ENCODE measurements around the gene FBXO48.
"Not testable (repeated sequence)": the region's sequence is repeated elsewhere in the genome, so short reads cannot be mapped to it uniquely, and the experiment has no call there.

FBXO48 gene

DNA sequence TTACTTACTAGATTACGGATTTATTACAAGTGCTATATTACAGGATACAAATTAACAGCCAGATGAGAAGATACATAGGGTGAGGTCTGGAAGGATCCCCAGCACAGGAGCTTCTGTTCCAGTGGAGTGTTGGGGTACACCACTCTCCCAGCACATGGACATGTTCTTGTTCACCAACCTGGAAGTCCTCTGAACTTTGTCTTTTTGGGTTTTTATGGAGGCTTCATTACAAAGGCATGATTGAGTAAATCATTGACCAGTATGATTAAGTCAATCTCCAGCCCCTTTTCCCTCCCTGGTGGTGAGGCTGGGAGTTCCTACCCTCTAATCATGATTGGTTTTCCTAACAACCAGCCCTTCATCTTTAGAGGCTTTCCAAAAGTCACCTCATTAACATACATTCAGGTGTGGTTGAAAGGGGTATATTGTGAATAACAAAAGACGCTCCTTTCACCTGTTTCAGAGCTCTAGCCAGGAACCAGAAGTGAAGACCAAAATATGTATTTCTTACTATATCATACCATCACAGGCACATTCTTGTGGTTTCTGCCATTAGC, 38.6 kb upstream of the FBXO48 start:
- DNase-seq: no peak
- Histone ChIP-seq H3K4me1 (ENCODE audit: control extremely low read depth in 1 of 4, control insufficient read depth in 4 of 4, insufficient read depth in 4 of 4, low read length in 3 of 4) (peaks cover 6 to 25% (median 12%) of the 10 kb centered on the region in 4 experiments), H3K27me3 (replicated peaks in 2 of 5; ENCODE audit: control insufficient read depth in 4 of 5, insufficient read depth in 5 of 5, low read length in 4 of 5) (no peaks in the 10 kb centered on the region), H3K27ac (ENCODE audit: insufficient read depth in 1 of 2, low read depth in 1 of 2, low read length in 2 of 2, poor library complexity in 1 of 2, severe bottlenecking in 2 of 2) (no peak overlapping the region), H3K36me3 (ENCODE audit: control insufficient read depth in 4 of 4, insufficient read depth in 4 of 4, low read length in 3 of 4) (no peaks in the 10 kb centered on the region), H3K4me3 (ENCODE audit: control insufficient read depth in 1 of 7, extremely low read depth in 1 of 7, insufficient read depth in 4 of 7, low read depth in 2 of 7, low read length in 6 of 7) (peak overlapping the region in 2 of 7 experiments; percentile 8 to 48), H3K9me3 (ENCODE audit: control extremely low read depth in 1 of 5, control insufficient read depth in 4 of 5, insufficient read depth in 2 of 5, low read depth in 1 of 5, low read length in 4 of 5) (no peaks in the 10 kb centered on the region)
- no CpG with 5 or more reads among the region's 2 CpGs for WGBS (ENCODE audit: insufficient coverage)
- ChIA-PET CTCF (interaction anchor here (0.7 to 2.0 kb wide), 7 partner anchors 13 to 187 kb away, joined by 3 to 5 read pairs (median 4); no protein-coding TSS in a partner anchor), POLR2A (interaction anchor here (0.6 kb wide), 1 partner anchor 37 kb away, joined by 5 read pairs; no protein-coding TSS in a partner anchor)

DNA sequence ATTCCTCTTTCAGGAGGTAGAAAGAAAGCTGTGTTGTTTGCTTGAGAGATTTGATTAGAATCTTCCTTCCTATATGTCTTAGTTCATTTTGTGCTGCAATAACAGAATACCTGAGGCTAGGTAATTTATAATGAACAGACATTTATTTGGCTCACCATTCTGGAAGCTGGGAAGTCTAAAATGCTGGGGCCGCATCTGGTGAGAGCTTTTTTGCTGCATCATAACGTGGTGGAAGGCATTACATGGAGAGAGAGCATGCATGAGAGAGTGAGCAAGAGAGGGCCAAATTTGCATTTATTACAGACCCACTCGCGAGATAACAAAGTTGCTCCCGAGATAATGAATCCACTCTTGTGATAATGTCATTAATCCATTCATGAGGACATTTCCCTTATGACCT, 34.7 kb upstream of the FBXO48 start:
- no peaks in the 10 kb centered on the region for H3K27me3 ChIP-seq (replicated peaks in 2 of 5; ENCODE audit: control insufficient read depth in 4 of 5, insufficient read depth in 5 of 5, low read length in 4 of 5)
- peaks cover 0 to under 1% (median 0%) of the 10 kb centered on the region in 5 experiments for H3K9me3 ChIP-seq (ENCODE audit: control extremely low read depth in 1 of 5, control insufficient read depth in 4 of 5, insufficient read depth in 2 of 5, low read depth in 1 of 5, low read length in 4 of 5)
- peaks cover 6 to 17% (median 11%) of the 10 kb centered on the region in 4 experiments for H3K4me1 ChIP-seq (ENCODE audit: control extremely low read depth in 1 of 4, control insufficient read depth in 4 of 4, insufficient read depth in 4 of 4, low read length in 3 of 4)
- no peak overlapping the region for H3K4me3 ChIP-seq (ENCODE audit: control insufficient read depth in 1 of 7, extremely low read depth in 1 of 7, insufficient read depth in 4 of 7, low read depth in 2 of 7, low read length in 6 of 7)
- WGBS (ENCODE audit: insufficient coverage): 63% methylated on average over 2 of the region's 5 CpGs
- ChIA-PET POLR2A (no interaction called here), CTCF (interaction anchor here (2.7 kb wide), 1 partner anchor 93 kb away, joined by 5 read pairs; no protein-coding TSS in a partner anchor)
- H3K36me3 ChIP-seq (ENCODE audit: control insufficient read depth in 4 of 4, insufficient read depth in 4 of 4, low read length in 3 of 4): no peaks in the 10 kb centered on the region
- peak in 1 of 3 donors; percentile 7 for DNase-seq
- H3K27ac ChIP-seq (ENCODE audit: insufficient read depth in 1 of 2, low read depth in 1 of 2, low read length in 2 of 2, poor library complexity in 1 of 2, severe bottlenecking in 2 of 2): no peak overlapping the region

DNA sequence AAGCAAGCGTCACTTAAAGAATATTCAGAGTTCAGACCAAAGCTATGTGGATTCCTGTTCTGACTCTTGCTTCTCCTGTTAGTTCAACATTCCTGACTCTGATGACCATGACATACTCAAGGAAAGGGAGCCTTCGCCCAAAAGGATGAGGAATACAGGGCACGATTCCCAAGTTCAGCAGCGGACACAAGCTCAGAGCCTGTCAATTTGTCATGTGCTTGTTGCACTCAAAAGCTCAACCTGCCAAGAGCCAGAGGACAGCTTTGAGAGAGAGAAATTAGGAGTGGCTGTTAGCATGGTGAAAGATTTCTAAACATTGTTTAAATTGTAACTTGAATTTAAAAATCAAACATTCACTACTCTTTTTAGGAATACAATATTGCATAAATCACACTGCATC, 33.6 kb upstream of the FBXO48 start:
- Histone ChIP-seq H3K27me3 (replicated peaks in 2 of 5; ENCODE audit: control insufficient read depth in 4 of 5, insufficient read depth in 5 of 5, low read length in 4 of 5) (no peaks in the 10 kb centered on the region), H3K36me3 (ENCODE audit: control insufficient read depth in 4 of 4, insufficient read depth in 4 of 4, low read length in 3 of 4) (peaks cover 0 to under 1% (median 0%) of the 10 kb centered on the region in 4 experiments), H3K4me3 (ENCODE audit: control insufficient read depth in 1 of 7, extremely low read depth in 1 of 7, insufficient read depth in 4 of 7, low read depth in 2 of 7, low read length in 6 of 7) (no peak overlapping the region), H3K9me3 (ENCODE audit: control extremely low read depth in 1 of 5, control insufficient read depth in 4 of 5, insufficient read depth in 2 of 5, low read depth in 1 of 5, low read length in 4 of 5) (peaks cover 0 to 12% (median 2%) of the 10 kb centered on the region in 5 experiments), H3K27ac (ENCODE audit: insufficient read depth in 1 of 2, low read depth in 1 of 2, low read length in 2 of 2, poor library complexity in 1 of 2, severe bottlenecking in 2 of 2) (no peak overlapping the region), H3K4me1 (ENCODE audit: control extremely low read depth in 1 of 4, control insufficient read depth in 4 of 4, insufficient read depth in 4 of 4, low read length in 3 of 4) (peaks cover under 1 to 6% (median 3%) of the 10 kb centered on the region in 4 experiments)
- no peak for DNase-seq
- CTCF ChIA-PET: interaction anchor here (1.3 to 2.7 kb wide), 2 partner anchors 92 to 95 kb away, joined by 4 to 5 read pairs; no protein-coding TSS in a partner anchor
- 100% methylated on average over 3 of the region's 4 CpGs for WGBS (ENCODE audit: insufficient coverage)
- POLR2A ChIA-PET: no interaction called here

DNA sequence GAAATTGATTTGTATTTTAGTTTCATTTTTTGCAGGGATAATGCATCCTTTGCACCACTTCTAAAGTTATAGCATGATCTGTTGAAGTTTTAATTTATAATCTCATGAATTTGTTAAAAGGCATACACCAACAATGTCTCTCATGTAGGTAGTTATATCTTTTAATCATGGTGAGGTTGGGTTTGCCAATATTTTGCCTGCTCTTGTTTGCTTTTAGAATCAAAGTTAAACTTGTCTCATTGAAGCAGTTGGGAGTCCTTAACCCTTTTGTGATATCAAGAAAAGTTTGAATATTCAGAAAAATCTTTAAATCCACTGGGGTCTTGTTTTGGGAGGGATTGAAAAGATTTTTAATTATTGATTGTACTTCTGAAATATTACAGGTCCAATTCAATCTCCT, 32.0 kb upstream of the FBXO48 start:
- Histone ChIP-seq H3K4me3 (ENCODE audit: control insufficient read depth in 1 of 7, extremely low read depth in 1 of 7, insufficient read depth in 4 of 7, low read depth in 2 of 7, low read length in 6 of 7) (no peak overlapping the region), H3K27me3 (replicated peaks in 2 of 5; ENCODE audit: control insufficient read depth in 4 of 5, insufficient read depth in 5 of 5, low read length in 4 of 5) (no peaks in the 10 kb centered on the region), H3K9me3 (ENCODE audit: control extremely low read depth in 1 of 5, control insufficient read depth in 4 of 5, insufficient read depth in 2 of 5, low read depth in 1 of 5, low read length in 4 of 5) (peaks cover 0 to 25% (median 8%) of the 10 kb centered on the region in 5 experiments), H3K4me1 (ENCODE audit: control extremely low read depth in 1 of 4, control insufficient read depth in 4 of 4, insufficient read depth in 4 of 4, low read length in 3 of 4) (no peaks in the 10 kb centered on the region), H3K27ac (ENCODE audit: insufficient read depth in 1 of 2, low read depth in 1 of 2, low read length in 2 of 2, poor library complexity in 1 of 2, severe bottlenecking in 2 of 2) (no peak overlapping the region), H3K36me3 (ENCODE audit: control insufficient read depth in 4 of 4, insufficient read depth in 4 of 4, low read length in 3 of 4) (peaks cover 0 to 3% (median 1%) of the 10 kb centered on the region in 4 experiments)
- no peak for DNase-seq
- ChIA-PET POLR2A (no interaction called here), CTCF (interaction anchor here (1.3 kb wide), 1 partner anchor 11 kb away, joined by 4 read pairs; no protein-coding TSS in a partner anchor)

DNA sequence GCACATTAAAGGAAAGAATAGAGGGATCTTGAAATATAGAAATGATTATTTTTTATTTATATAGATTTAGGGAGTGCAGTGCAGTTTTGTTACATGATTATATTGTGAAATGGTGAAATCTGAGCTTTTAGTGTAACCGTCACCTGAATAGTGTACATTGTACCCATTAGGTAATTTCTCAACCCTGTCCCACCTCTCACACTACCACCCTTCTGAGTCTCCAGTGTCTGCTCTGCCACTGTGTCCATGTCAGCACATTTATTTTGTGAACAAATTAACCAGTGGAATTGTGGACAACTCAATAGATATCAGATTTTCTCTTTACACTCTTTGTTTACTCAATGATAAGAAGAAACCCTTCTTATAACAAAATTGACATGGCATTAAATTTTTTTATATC, 24.5 kb upstream of the FBXO48 start:
- CTCF ChIA-PET: no interaction called here

DNA sequence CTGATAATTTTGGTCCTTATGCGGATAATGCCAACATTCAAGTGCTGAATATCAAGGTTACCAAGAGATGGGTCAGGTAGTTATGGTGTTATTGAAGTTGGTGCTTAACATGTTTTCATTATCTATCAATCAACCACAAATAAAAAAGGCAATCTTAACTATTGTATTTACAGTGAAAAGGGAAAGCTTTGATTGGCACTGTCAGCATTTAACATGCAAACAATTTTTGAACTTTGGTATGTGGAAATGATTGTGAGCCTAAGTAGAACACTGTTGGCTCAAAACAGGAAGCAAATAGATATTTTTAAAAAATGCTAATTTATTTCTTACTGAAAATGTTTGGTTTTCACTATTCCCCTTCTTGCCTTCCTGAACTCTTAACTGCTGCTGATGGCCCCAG, 22.2 kb upstream of the FBXO48 start:
- DNase-seq: no peak
- Histone ChIP-seq H3K4me3 (ENCODE audit: control insufficient read depth in 1 of 7, extremely low read depth in 1 of 7, insufficient read depth in 4 of 7, low read depth in 2 of 7, low read length in 6 of 7) (no peak overlapping the region), H3K27me3 (replicated peaks in 2 of 5; ENCODE audit: control insufficient read depth in 4 of 5, insufficient read depth in 5 of 5, low read length in 4 of 5) (no peaks in the 10 kb centered on the region), H3K36me3 (ENCODE audit: control insufficient read depth in 4 of 4, insufficient read depth in 4 of 4, low read length in 3 of 4) (peaks cover 0 to under 1% (median 0%) of the 10 kb centered on the region in 4 experiments), H3K9me3 (ENCODE audit: control extremely low read depth in 1 of 5, control insufficient read depth in 4 of 5, insufficient read depth in 2 of 5, low read depth in 1 of 5, low read length in 4 of 5) (peaks cover 0 to 2% (median 0%) of the 10 kb centered on the region in 5 experiments), H3K4me1 (ENCODE audit: control extremely low read depth in 1 of 4, control insufficient read depth in 4 of 4, insufficient read depth in 4 of 4, low read length in 3 of 4) (peaks cover 0 to 3% (median 2%) of the 10 kb centered on the region in 4 experiments), H3K27ac (ENCODE audit: insufficient read depth in 1 of 2, low read depth in 1 of 2, low read length in 2 of 2, poor library complexity in 1 of 2, severe bottlenecking in 2 of 2) (no peak overlapping the region)
- CTCF ChIA-PET: interaction anchor here (1.0 to 3.0 kb wide), 5 partner anchors 9 to 418 kb away, joined by 3 to 18 read pairs (median 6); no protein-coding TSS in a partner anchor
- POLR2A ChIA-PET: no interaction called here
- WGBS (ENCODE audit: insufficient coverage): no CpG with 5 or more reads among the region's 1 CpG

More for the DNA sequence above, 24.5 kb upstream of the FBXO48 start:
- no peak overlapping the region for H3K4me3 ChIP-seq (ENCODE audit: control insufficient read depth in 1 of 7, extremely low read depth in 1 of 7, insufficient read depth in 4 of 7, low read depth in 2 of 7, low read length in 6 of 7)
- H3K9me3 ChIP-seq (ENCODE audit: control extremely low read depth in 1 of 5, control insufficient read depth in 4 of 5, insufficient read depth in 2 of 5, low read depth in 1 of 5, low read length in 4 of 5): peaks cover 0 to 23% (median 8%) of the 10 kb centered on the region in 5 experiments
- peaks cover 0 to 3% (median 2%) of the 10 kb centered on the region in 4 experiments for H3K4me1 ChIP-seq (ENCODE audit: control extremely low read depth in 1 of 4, control insufficient read depth in 4 of 4, insufficient read depth in 4 of 4, low read length in 3 of 4)
- H3K27me3 ChIP-seq (replicated peaks in 2 of 5; ENCODE audit: control insufficient read depth in 4 of 5, insufficient read depth in 5 of 5, low read length in 4 of 5): no peaks in the 10 kb centered on the region
- H3K27ac ChIP-seq (ENCODE audit: insufficient read depth in 1 of 2, low read depth in 1 of 2, low read length in 2 of 2, poor library complexity in 1 of 2, severe bottlenecking in 2 of 2): no peak overlapping the region
- DNase-seq: no peak
- 80% methylated on average over 1 of the region's 1 CpG for WGBS (ENCODE audit: insufficient coverage)
- POLR2A ChIA-PET: no interaction called here
- H3K36me3 ChIP-seq (ENCODE audit: control insufficient read depth in 4 of 4, insufficient read depth in 4 of 4, low read length in 3 of 4): peaks cover 0 to 3% (median 1%) of the 10 kb centered on the region in 4 experiments

DNA sequence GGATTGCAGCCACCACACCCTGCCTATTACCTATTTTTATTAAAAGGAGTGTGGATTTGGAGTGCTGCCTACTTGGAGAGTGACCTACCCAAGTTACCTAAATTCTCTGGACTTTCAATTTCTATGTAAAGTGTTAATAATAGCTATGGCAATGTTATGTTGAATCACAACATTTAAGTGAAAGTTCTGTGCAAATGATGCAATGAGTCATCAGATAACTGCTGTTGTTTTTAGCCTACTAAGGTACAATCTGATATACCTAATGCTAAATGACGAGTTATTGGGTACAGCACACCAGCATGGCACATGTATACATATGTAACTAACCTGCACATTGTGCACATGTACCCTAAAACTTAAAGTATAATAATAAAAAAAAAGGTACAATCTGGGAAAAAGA, 21.5 kb upstream of the FBXO48 start:
- peak in 1 of 3 donors; percentile 41 for DNase-seq
- no CpG with 5 or more reads among the region's 1 CpG for WGBS (ENCODE audit: insufficient coverage)
- H3K9me3 ChIP-seq (ENCODE audit: control extremely low read depth in 1 of 5, control insufficient read depth in 4 of 5, insufficient read depth in 2 of 5, low read depth in 1 of 5, low read length in 4 of 5); H3K27me3 ChIP-seq (replicated peaks in 2 of 5; ENCODE audit: control insufficient read depth in 4 of 5, insufficient read depth in 5 of 5, low read length in 4 of 5); H3K27ac ChIP-seq (ENCODE audit: insufficient read depth in 1 of 2, low read depth in 1 of 2, low read length in 2 of 2, poor library complexity in 1 of 2, severe bottlenecking in 2 of 2); H3K36me3 ChIP-seq (ENCODE audit: control insufficient read depth in 4 of 4, insufficient read depth in 4 of 4, low read length in 3 of 4); H3K4me1 ChIP-seq (ENCODE audit: control extremely low read depth in 1 of 4, control insufficient read depth in 4 of 4, insufficient read depth in 4 of 4, low read length in 3 of 4); H3K4me3 ChIP-seq (ENCODE audit: control insufficient read depth in 1 of 7, extremely low read depth in 1 of 7, insufficient read depth in 4 of 7, low read depth in 2 of 7, low read length in 6 of 7); POLR2A ChIA-PET: not testable (repeated sequence)
- CTCF ChIA-PET: interaction anchor here (0.7 to 3.1 kb wide), 15 partner anchors 8 to 438 kb away, joined by 3 to 26 read pairs (median 6); partner anchors contain the start of gene PROKR1

Measured in common myeloid progenitor, CD34-positive (primary cell).